NCI-H82 (cell line): ENCODE results near the gene NRXN3.

Experiments used
- DNase-seq: peaks from one replicate; lab custom pipeline; 2025; lab: John Stamatoyannopoulos, UW

NRXN3 gene

DNA sequence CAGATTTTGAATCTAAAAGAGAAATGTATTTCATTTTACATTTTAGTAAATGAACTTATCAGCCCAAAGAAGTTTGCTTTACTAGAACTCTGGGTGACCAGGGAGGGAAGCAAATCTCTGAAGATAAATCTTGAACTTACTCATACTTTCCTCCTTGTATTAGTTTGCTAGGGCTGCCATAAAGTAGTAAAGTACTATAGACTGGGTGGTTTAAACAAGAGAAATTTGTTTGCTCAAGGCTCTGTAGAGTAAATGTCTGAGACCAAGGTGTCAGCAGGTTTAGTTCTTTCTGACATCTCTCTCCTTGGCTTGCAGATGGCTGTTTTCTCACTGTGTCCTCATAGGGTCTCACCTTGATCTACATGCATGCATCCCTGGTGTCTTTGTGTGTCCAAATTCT, 1115.1 kb downstream of the NRXN3 start:
- no peak for DNase-seq

DNA sequence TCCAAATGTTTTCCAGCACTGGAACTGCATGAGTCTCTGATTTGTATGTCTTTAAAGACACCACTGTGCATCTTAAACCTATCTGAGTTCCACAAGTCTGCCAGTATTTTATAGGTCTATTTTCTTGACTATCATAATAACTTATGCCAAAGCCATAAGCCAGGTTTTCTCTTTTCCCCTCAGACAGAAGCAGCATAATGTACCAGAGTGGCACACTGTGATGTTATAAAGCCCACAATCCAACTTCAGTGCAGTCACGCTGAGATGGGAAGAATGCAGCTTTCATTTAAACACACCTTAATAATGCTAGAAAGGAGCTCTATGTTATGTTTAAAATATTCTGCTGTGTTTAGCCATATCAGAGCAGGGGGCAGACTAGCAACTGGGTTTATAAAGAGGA, 1117.8 kb downstream of the NRXN3 start:
- no peak for DNase-seq

DNA sequence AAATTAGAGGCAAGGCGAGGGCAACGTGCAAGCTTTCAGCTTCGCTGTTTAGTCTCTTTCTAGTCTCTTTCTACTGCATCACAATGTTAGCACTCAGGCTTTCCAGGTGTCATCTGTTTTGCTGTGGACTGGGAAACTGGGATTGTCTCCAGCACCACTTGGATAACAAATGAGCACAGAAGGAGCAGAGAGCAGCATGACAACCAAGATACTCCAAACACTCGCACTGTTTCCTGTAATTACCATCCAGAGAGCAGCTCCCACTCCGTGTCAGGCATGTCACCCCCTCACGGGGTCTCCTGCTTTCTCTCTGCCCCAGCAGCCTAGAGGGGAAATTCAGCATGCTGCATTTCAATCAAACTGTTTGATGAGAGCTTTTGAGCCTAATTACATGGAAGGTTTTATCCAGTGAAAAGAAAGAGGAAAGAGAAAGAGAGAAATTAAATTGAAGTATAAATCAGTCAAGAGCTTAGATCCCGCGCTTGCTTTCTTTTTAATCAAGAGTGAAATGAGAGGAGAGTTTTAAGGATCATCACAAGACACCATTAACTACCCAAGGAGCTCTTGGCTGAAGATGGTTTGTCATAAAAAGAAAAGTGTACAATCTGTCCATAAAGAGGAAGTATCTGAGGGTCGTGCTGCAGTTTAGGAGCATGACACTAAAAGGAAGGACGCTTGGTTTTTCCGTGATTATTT, 1123.5 kb downstream of the NRXN3 start:
- no peak for DNase-seq

DNA sequence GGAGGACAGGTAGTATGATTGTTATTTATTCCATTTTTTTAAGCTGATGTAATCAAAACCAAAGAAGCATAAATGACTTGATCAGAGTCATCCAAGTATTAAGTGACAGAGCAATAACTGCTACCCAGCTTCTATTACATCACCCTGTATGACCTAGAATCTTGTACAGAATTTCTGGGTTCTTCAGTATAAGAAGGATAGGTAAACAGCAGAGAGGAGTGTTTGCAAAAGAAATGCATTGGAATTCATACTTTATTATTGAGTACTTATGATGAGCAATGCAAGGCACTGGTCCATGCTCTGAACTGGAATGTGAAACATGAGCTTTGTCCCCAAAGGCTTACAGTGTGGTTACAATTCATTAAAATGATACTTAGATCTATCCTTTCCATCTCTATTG, 1124.3 kb downstream of the NRXN3 start:
- DNase-seq, result no peak

DNA sequence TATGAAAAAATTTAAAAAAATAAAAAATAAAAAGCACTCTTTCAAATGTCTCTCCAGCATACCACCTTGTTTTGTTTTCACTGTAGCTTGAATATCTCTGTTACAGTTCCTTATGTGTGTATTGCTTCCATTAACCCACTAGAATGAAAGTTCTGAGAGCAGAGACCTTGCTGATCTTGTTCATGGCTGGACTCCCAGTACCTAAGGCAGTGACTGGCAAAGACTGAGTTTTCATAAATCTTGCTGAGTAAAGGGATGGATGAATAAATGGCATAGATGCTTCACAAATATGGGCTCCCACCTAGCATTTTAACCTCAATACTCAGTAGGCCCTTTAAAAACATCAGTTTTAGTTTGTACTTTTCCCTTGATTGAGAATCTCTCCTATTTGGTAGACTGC, 1125.2 kb downstream of the NRXN3 start:
- no peak for DNase-seq

DNA sequence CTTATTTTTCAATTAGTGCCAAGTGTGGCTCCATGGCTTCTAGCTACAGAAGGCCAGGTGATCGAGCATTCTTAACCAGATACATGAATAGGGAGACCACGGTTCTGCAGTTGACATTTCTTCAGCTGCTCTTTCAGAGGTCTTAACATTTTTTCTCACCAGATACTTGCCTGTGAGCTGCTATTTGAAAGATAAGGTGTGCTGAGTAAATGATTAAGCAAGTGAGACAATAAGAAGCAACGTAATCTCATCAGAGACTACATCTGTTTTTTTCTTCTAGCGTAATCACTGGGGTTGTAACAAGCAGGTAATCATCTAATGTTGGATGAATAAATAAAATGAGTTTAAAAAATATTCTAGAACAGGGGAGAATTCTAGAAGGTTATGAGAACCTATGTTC, 1128.2 kb downstream of the NRXN3 start:
- no peak for DNase-seq

DNA sequence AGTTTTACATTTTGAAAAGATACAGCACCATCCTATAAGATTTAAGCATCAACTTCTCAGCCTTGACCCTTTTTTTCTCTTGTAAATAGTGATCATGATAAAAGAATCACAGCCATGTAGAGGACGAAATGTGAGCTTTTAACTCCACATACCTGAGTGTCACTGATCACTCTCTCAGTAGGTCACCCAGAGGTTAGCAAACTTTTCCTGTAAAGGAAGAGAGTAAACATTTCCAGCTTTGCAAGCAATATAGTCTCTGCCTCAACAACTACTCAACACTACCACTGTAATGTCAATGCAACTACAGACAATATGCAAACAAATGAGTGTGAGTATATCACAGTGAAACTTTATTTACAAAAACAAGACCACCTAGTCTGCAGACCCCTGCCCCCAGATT, 1129.0 kb downstream of the NRXN3 start:
- DNase-seq, result no peak

DNA sequence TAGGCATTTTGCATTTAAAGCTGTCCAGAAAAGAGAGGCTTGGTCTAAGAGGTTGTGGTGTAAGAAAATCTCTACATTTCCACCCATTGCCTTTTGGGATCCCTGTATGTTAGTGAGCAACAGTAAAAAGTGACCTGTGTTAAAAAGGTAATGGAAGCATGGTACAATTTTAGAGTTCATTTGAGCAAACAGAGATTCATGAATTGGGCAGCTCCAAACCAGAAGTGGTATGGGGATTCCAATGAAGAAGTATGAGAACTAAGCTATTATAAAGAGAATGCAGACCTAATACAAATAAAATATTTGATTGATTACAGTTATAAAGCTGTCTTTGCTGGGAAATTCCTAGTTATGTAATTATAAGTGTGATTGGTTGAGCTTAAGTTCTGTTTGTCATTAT, 1134.1 kb downstream of the NRXN3 start:
- no peak for DNase-seq

DNA sequence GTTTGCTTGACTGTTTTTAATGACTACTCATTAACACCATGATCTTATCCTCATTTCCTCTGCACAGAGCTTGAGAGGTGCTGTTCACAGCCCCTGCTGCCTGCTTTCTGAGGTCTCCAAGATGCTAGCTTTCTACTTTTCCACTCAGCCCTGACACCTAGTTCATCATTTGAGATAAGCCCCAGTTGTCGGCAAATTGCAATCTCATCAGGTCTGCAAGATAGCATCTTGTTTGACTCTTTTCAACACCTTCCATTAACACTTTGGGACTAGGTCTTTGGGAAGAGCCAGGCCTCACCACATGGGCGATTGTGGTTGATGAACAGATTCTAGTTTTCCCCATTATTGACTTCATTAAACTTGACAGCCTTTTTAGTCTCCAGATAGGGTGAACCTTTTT, 1136.4 kb downstream of the NRXN3 start:
- no peak for DNase-seq

DNA sequence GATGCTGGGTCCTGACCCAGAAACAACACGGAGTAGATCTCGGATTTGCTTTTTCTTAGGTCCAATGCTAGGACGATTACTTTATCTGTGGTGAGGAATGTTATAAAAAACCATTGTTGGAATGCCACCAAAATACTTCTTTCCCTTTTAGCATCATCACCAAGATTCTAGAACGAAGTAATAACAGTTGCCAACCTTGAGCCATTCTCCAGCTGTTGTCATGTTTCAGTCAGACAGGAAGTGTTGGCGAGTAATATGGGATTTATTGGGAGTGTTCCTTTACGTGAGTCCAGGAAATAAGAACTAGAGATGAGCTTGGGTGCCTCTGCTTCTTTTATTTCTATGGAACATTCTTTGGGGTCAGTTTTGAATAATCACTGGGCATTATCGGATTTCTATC, 1148.2 kb downstream of the NRXN3 start:
- DNase-seq, result no peak

DNA sequence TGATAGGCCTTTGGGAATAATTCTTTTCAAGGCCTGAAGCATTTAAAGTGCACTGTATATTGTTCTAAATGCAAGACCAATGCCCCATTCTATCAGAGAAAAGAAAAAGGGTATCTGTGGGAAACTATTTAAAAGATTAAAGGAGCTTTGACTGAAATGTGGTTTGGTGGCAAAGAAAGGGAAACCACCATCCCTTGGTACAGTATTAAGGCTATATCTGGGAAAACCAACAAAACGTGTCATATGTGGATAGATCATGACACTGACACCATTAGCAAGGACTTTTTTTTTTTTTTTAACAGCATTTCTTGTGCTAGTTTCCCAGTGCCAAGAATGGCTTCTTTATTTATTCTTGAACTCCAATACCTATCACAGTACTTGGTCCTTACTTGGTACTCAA, 1150.4 kb downstream of the NRXN3 start:
- no peak for DNase-seq

DNA sequence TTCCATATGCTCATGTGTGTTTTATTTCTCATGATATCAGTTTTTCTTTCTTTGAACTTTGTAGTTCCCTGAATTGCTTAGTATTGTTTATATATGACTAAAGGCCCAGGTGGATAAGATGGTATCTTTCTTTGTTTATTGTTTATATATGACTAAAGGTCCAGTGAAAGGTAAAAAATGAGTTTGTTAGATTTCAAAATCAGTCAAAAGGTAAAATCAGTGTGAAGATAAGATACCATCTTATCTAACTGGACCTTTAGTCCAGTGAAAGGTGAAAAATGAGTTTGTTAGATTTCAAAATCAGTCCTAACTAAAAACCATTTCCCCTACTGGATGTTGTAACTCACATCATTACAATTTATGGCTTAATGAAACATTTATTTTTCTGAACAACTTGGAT, 1150.9 kb downstream of the NRXN3 start:
- DNase-seq, result no peak

DNA sequence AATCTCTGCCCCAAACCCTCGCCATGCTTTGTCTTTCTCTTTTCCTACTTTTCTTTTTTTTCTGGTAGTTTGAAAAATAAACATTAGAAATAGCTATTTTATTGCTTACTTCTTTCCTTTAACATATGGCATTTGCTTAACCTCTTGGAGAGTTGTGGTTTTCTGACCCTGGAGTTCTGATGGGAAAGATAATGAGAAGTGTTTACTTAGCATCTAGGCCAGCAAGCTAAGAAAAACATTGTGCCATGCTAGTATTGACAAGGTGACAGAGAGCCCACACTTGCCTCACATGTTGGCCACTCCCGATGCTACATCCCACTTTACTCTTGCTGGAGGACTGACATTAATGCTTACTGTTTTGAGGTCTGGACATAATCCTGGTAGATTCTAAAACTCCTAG, 1154.9 kb downstream of the NRXN3 start:
- no peak for DNase-seq

DNA sequence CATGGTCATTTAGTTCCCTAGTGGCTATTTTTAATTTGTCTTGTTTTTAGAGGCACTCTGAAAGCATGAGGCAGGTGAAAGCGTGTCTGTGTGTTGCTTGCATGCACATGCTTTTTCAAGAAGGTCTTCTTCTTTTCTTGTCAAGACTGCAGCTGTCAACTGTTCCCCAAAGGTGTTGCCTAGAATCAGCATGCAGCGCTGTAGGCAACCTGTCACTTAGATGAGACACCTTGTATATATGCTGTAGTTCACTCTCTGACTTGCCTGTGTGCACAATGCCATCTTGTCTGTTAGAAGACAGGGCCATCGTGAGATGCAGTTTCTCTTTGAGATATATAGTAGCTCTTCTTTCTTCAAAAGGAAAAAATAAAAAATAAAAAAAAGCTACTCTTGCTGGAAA, 1155.4 kb downstream of the NRXN3 start:
- no peak for DNase-seq

DNA sequence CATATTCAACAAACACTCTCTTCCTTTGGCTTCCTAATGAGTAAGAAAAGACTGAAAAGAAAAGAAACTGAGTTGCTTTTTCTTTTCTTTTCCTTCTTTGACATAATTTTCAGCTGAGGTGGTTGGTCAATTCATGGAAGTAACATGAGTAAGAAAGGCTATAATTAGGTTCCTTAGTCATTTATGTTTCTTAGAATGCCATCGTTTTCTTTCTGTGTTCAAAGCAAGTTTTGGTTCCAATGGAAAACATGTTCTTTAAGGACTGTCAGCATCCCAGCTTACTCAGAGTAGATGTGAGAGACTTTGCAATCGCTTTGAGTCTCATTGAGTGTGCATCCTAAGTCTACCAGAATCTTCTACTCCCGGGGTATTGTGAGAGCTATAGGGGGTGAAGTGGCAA, 1158.7 kb downstream of the NRXN3 start:
- no peak for DNase-seq

DNA sequence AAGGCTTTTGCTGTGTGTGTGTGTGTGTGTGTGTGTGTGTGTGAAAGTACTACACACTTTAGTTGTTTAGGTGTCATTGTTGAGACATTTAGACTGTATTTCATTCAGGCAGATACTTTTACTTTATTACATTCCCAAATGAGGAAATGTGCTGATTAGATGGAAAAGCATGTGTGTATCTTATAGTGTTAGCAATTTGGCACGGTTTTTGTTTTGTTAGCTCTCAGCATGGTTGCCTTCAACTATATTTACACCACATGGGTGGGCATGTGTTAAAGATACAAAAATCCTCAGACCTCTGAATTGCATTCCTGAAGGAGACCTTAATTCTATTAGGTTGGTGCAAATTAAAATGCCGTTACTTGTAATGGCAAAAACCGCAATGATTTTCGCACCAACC, 1161.7 kb downstream of the NRXN3 start:
- DNase-seq, result no peak

DNA sequence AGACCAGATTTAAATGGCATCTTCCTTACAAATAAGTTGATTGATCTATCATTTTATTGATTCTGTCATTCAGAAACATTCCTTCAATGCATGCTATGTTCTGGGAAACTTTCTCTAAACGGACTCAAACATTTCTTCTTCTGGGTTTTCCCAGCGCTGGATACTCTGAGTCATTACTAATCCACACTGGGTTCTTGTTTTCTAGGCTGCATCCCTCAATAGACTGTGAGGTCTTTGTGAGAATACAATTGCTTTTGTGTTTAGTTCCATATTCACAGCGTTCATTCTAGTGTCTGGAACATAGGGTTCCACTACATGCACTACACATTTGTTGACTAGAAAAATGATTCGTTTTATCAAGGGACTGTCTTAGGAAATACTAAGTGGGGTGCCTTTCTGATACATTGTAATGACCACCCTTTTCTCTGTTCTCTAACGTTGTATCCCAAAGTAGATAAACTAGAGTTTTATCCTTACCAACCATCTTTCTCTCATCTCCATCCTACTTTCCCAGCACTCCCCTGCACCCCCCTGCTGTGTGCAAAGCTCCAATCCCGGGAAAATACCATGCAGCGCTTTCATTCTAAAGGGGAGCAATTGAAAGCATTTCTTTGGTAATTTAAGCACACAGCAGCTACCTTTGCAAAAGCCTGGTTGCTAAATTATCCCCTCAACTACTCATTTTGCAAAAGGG, 1162.5 kb downstream of the NRXN3 start:
- no peak for DNase-seq

DNA sequence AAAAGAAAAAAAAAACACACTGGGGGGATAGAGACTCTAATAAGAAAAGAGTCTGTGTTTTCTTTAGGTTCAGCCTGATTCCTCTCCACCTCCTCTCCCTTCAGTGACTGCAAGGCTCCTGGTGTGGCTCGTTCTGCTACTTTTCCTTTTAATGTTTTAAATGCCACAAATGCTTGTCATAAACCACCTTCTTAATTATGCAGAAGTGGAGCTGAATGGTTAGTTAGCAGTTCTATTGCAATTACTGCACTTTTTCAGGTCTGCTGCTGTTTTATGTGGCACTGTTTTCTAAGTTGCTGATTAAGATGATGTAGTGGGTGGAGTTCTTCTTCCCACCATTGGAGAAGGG, 1163.0 kb downstream of the NRXN3 start:
- DNase-seq, result no peak

DNA sequence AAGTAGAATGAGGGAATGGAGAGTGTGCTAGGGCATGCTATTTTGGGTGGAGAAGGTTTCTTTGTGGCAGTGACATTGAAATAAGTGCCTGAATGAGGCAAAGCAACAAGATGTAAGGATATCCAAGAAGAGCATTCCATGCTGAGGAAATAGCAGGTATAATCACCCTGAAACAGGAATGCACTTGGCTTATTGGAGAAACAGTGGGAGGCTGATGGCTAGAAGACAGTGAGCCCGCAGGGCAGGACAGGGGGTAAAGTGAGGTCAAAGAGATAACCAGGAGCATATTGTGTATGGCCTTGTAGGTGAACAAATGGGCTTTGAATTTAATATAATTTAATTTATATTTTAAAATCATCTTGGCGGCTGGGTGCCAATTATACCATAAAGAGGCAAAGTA, 1164.1 kb downstream of the NRXN3 start:
- DNase-seq, result no peak

DNA sequence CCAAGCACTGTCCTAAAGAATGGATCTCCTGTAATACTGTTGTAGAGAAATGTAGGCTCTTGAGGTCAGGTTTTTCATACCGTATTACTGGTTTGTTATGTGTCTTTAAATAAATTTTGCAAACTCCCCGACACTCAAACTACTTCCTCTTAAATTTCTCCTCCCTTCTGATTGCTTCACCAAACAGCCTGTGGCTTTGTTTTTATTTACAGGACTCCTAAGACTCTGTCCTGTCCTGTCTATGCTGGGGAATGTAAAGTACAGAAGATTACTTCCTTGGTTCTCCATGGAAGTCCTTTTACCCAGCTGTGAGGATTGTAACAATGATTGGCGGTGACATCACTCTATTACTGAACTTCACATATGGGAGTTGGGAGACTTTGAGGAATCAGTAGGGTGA, 1167.6 kb downstream of the NRXN3 start:
- DNase-seq, result no peak

DNA sequence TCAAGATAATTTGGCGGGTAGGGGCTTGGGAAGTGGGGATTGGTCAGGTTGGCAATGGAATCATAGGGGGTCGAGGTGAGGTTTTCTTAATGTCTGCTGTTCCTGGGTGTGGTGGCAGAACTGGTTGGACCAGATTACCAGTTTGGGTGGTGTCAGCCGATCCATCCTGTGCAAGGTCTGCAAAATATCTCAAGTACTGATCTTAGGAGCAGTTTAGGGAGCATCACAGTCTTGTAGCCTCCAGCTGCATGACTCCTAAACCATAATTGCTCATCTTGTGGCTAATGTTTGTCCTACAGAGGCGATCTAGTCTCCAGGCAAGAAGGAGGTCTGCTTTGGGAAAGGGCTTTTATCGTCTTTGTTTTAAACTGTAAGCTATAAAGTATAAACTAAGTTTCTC, 1172.8 kb downstream of the NRXN3 start:
- no peak for DNase-seq

DNA sequence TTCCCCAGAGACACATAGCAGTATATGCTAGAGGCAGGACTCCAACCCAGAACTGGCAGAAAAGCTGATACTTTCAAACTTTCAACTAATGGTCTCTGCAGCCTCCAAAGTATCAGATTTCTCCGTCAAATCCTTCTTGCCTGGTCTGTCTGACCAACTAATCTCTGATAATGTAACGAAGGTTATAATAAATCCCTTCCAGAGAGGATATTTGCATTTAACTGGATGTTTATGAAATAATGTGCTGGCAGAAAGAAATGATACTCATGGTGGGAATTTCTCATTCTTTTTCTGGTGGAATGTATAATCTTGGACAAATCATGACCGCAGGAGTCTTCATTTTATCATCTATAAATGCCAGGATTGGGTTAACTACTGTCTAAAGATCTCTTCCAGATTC, 1180.8 kb downstream of the NRXN3 start:
- DNase-seq, result no peak

DNA sequence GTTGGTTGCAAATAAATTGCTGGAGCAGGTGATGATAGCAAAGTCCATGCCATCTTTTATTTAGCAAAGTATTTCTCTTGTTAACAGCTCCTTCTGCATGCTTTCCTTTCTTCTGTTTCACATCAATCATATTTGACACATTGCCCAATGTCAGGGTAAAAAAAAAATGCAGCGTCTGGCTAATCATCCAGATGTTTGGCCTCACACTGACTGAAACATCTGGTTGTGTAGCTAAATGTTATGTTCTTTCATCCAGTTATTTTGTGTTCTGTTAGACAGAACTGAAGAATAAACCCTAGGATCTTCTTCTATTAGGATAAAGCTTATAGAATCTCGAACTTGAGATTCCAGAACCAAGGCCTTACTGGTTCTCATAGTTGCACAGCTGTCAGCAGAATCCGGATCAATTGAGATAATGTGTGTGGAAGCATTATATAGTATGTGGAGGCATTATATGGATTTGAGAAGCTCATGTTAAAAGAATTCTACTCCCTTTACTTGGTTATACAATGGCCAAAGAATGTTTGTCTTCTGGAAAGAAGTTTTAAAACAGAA, 1182.0 kb downstream of the NRXN3 start:
- no peak for DNase-seq

DNA sequence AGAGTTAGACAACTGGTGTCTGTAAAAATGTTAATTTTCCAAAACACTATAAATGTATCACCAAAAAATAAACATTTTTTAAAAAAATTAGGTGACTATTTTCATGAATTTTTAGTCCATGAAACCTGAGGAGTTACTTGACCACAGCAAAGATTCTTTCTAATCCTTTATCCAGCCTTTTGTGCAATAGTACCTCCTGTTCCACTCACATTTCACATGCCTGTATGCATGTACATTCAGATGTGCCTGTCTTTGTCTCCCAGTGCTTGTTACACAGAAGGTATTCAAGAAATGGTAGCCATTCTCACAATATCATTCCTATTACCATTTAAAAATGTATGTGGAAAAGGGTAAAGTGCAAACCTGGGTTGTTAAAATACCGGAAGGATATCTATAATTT, 1184.2 kb downstream of the NRXN3 start:
- no peak for DNase-seq
